ENCODE data around the gene PRRX1.

The PRRX1 gene

DNA sequence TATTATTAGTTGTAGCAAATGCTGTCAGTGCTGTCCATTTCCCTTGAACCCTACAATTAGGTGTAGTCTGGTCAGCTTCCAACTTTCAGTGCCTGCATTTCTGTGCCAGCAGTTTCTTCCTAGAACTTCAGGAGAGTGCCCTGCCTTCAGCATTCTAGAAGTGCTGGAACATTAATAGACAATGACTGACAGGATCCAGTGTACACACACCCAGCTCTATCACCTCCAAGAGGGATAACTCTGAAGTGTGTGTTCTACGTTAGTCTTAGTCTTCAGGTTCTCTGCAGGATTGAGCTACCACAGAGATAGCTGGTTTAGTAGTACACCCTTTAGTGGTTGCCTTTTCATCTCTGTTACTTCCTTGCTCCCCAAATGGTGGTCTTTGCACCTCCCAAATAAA is 61.4 kb downstream of the PRRX1 start:
- DNase-seq, result no peak

DNA sequence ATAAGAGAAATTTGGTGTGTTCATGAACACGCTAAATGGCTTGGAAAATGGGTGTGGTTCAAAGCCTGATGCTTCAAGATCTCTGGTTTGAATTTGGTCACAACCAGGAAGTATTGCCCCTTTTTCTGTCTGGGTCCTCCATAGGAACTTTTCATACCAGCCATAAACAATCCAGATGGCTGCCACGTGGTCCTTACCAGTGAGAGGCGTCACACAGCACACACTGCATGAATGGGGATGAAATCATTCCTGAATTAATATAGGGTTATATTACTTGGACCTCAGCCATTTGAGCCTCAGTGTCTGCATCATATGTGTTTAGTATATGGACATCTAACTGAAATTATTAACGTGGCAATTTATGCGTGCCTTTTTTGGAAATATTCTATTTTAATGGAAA is 64.0 kb downstream of the PRRX1 start:
- DNase-seq, result no peak

DNA sequence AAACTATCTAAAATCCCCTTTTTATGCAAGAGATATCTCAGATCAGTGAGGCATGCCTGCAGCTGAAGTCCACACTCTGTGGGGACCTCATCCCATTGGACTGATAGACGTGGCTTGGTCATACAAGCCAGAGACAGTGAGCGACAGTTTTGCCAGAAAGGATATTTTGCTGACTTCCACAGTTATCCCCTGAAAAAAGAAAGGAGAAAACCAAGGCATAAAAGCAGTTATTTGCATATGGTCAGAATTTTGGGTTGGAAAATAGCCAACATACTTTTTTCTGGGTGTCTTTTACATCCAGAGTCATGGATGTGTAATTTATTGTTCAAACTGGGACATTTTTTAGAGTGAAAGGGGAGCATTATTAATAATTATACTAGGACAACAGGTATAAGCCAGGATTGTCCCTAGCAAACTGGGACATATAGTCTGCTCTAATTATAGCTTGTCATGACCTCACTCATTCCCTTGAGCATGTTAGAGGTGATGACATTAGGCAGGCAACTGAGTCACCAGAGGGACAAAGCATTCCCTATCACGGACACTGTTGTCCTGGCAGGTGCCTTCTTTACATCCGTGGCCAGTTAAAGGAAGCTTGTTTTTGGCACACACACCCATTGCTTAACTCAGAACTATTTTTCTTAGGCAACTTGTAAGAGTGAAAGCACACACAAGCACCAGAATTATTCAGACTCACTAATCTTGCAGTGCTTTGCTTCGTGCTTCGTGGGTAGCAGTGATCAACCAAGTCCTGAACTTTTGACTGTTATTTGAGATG is 65.5 kb downstream of the PRRX1 start:
- DNase-seq, result no peak

DNA sequence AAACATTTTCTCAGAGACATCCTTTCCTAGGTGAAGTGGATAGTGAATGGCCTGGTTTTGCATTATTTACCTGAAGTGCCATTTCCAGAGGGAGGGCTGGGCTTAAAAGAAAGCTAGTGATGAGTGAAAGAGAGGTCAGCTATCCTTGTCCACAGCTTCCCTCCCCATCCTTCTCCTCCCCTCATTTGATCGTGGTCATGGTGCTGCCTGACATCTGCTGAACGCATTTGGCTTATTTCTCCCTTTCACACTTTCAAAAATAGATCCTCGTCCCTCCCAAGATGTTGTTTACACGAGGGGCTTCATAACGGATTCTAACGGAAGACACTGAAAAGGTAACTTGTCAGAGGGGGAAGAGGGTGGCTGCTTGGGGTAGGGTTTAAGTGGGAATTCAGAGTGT is 66.1 kb downstream of the PRRX1 start:
- no peak for DNase-seq

DNA sequence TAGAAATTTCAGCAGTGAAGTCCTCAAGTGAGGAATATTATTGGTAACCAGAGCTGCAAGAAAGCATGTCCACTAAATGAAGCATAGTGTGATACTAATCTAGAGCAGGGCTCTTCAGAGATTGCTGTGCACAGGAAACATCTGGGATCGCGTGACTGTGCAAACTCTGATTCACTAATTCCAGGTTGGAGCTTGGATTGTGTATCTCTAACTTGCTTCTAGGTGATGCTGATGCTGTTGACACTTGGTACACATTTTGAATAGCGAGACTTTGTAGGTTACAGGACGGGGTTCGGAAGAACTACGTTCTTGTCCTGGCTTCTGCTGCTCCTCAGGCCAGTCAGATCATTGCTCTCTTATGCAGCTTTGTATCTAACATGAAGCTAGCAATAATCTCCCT is 66.5 kb downstream of the PRRX1 start:
- DNase-seq, result no peak

DNA sequence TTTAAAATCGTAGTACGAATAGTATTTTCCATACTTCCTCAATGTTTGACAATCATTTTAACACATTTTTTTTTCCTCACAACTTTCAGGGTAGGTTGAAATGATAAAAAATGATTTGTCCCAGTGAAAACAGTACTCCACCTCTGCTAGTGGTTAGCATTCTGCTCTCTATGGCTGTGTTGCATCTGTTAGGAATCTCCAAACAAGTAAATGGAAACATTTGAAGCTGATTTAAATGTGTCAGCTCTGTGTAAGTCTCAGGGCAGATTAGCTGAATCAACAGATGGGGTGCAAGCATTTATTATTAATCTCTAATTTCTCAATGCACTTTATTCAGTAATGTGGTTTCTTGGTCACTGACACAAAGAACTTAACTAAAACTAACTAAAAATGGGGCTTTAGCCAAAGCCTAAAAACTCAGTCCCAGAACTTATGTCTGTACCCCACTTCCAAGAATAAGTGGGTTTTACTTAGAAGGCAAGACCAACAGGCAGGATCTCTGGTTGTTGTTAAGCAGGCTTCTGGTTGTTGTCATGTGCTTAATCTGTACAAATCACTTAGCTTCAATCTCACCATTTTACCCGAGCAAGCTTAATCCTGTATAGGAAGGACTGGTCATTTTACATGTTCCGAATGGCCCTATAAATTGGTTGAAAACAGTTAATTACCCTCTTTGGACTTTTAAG is 67.8 kb downstream of the PRRX1 start:
- no peak for DNase-seq

DNA sequence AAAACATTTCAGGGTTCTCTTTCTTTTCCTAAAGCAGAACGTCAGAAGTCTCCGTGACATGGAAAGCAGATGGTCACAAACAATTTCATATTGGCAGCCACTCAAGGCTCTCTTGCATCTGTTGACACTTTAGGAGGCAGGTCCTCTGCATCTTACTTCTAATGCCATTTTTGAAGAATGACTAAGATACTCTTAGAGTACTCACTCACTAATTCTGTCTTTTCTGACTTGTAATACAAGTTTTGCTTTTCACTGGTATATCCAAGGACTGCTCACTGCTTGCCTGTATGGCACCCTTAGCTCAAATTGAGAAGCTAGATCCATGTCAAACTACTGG is 68.3 kb downstream of the PRRX1 start:
- DNase-seq, result no peak

DNA sequence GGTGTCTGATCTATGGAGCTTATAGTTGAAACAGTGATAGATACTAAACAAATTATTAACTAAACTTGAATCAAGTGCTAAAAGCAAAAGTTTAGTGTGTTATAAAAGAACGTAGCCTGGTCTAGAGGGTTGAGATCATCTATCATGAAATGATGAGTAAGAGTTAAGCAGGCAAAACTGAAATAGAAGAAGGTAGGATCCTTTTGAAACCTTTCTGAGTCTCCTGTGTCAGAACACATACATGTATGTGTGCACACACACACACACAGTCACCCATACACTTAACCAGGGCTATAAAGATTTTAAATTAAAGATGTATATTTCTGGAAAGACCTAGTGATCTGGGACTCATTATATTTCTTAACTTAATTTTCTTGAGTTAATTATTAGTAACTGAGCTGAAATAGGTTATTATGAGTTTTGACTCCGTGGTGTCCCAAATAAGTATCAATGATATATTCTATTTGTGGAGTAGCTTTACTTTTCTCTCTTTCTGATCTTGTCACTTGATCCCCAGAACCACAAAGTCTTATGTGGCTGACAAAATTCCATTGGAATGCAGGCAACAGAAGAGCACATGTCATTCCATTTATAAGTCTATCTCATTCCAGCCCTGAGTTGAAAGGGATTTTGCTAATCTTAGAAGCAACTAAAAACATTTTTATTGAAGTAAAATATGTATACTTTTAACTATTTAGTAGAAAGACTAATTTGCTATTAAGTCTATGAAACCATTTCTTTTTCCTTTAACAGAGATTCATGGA is 70.7 kb downstream of the PRRX1 start:
- DNase-seq, result no peak

DNA sequence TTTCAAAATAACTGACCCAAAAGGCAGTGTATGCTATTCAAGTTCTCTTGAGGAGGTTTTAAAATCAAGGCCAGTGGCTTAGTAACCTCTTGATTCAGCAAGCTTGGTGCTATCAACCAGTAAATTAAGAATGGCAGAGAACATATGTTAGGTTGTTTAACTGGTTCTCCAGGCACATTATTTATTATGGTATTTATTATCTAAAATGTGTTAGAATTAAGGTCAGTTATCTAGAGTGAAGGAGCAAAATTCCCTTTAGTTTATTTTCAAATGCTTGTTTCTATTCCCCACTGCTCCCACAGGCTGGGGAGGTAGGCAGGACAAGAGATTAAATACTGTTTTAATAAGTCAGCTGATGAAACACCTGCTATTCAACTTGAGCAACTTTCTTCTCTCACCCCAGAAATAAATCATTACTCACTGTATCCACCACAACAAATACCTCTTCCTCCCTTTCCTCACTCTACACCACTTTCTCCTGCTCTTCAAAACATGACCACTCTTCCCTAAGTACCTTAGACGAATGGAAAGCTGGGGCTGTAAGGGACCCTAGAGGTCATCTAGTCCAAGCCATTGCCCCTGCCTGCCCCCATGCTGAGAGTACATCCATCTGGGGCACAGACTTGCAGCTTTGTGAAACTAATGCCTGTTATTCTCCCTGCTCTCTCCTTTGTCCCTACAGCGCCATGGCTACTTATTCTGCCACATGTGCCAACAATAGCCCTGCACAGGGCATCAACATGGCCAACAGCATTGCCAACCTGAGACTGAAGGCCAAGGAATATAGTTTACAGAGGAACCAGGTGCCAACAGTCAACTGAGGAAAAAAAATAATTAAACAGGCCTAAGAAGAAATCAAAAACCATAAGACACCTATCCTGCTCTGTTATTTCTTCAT is 71.7 kb downstream of the PRRX1 start:
- DNase-seq, result no peak

DNA sequence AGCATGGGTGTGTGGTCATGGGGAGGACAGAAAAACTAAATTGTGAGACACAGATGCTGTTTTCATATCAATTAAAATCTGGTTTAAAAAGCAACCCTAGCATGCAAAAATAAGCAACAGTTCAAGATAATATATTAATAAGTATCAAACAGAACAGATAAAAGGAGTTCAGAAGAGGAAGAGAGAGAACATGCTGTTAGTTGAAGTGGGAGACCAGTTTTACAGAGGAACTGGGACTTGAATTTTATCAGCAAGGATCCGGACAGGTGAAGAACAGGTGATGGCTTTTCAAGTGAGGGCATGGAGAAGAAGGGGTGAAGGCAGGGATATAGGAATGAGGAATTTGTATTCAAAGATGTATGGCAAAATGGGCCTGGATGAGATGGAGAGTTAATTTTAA is 75.9 kb downstream of the PRRX1 start:
- DNase-seq, result no peak

DNA sequence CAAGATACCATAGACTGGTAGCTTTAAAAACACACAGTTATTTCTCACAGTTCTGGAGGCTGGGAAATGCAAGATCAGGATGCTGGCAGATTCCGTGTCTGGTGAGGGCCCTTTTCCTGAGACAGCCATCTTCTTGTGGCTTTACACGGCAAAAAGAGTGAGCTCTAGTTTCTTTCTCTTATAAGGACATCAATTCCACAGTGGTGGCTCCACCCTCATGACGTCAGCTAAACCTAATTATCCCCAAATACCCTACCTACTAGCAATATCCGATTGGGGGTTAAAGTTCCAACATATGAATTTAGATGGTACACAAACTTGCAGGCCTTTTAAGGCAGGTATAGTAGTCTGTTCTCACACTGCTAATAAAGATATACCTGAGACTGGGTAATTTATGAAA is 77.7 kb downstream of the PRRX1 start:
- DNase-seq, result no peak

DNA sequence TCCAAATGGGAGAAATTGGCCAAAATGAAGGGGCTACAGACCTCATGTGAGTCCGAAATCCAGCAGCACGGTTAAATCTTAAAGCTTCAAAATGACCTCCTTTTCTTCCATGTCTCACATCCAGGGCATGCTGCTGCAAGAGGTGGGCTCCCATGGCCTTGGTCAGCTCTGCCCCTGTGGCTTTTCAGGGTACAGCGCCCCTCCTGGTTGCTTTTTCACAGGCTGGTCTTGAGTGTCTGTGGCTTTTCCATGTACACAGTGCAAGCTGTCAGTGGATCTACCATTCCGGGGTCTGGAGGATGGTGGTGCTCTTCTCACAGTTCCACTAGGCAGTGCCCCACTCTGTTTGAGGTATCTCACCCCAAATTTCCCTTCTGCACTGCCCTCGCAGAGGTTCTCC is 78.7 kb downstream of the PRRX1 start:
- DNase-seq, result no peak

DNA sequence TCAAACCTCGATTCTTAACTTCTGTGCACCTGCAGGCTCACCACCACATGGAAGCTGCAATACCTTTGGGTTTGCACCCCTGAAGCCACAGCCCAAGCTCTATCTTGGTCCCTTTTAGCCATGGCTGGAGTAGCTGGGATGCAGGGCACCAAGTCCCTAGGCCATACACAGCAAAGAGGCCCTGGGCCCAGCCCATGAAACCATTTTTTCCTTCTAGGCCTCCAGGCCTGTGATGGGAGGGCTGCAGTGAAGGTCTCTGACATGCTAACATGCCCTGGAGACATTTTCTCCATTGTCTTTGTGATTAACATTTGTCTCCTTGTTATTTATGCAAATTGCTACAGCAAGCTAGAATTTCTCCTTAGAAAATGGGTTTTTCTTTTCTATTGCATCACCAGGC is 79.2 kb downstream of the PRRX1 start:
- no peak for DNase-seq

DNA sequence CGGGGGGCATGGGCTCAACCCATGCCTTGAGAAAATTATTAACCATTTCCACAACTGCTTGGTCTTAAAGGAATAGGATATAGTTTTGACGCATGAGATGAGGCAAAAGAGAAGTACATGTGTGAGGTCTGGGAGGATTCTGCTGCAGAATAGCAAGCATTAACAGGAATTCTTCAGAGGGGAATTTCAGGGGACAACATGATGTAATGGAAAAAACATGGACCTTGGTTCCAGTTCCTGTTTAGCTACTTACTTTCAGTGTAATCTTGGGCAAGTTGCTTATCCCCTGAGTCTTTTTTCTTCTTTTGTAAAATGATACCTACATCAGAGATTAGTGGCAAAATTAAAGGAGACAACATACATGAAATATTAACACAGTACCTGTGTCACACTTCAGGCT is 85.6 kb downstream of the PRRX1 start:
- no peak for DNase-seq

DNA sequence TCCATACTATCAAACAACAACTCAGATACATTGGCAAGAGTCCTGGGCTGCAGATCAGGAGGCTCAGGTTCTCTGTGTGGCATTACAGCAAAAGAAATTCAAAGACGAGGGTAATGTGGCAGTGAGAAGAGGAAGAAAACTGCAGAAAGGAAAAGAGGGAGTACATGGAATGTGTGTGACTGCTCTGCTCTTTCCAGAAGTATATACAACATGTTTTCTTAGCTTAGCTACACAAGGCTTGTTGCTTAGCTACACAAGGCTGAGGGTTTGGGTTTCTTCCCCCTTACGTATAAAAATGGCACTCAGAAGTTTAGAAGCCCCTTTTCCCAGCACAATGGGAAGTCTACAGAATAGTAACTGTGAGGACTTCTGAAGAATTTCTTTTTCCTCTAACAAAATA is 86.0 kb downstream of the PRRX1 start:
- DNase-seq, result no peak

DNA sequence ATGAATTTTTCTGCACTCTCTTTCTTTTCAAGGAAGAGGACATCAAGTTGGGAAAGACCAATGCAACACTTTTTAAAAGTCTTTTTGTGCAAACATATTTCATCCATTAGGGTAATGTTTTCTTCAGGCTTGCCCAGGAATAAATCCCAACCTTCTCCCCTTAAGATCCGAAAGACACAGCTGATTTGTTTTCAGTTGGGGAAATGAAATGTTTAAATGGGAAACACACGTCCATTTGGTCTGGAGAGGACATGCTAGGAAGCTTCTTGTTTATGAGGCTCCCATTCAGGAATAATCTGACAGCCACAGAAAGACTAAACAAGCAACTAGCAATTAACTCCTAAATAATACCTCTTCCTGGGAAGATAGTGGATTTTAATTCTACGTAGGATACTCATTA is 91.9 kb downstream of the PRRX1 start:
- DNase-seq, result no peak

DNA sequence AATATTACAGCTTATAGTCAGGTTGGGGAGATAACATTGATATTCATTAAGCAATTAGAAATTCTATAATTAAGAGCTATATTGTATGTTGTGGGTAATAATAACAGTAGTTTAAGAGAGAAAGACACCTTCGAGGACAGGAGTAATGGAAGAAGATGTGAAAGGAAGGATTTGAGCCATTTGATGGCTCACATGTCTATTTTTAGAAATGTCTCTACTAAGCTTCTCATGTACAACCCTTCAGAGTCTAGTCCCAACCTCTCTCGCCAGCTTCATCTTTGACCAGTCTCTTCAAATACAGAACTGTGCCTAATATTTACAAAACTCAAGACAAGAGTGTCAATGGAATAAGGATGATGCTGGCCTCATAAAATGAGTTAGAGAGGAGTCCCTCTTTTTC is 95.1 kb downstream of the PRRX1 start:
- DNase-seq, result no peak

DNA sequence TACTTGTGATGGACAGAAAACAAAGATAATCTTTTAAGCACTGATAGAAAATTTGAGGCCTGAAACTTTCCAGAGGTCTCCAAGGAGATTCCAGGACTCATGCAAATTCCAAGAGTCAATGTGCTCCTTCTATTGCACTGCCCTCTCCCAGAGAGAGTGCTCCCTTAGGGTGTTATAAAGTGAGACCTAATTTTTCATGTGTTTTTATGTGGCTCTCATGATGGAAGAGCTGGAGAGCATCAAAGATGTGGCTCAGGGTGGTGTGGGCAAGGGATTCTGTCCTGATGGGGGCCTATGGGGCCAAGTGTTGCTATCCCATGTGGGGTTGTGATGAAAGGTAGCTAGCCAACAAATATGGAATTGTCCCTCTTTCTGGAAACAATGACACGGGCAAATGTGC is 101.3 kb downstream of the PRRX1 start:
- DNase-seq, result no peak

DNA sequence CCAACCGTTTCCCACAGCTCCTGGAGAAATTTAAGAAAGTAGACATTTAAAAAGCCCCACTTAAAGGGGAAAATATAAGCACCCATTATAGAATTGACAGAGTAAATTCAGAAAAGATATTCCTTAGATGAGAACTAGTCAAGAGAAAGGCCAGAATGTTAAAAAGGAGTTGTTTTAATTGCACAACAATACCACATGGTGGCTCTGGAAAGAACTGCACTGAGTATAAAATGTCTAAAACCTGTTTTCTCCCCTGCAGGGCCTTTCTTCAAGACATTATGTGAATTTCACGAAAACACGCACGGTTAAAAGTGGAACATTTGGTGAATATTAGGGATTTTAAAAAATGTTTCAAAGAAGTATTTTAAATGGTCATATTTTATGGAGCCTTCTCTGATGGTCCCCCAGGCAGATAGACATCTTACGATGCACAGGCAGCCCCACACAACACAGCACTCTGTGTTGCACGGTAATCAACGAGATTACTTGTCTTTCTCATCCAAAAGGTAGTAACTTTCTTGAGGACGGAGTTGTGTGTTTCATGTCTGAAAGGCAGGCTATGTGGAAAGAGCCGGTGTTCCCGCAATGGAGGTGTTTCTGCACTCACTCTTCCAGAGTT is 101.9 kb downstream of the PRRX1 start:
- DNase-seq, result no peak

DNA sequence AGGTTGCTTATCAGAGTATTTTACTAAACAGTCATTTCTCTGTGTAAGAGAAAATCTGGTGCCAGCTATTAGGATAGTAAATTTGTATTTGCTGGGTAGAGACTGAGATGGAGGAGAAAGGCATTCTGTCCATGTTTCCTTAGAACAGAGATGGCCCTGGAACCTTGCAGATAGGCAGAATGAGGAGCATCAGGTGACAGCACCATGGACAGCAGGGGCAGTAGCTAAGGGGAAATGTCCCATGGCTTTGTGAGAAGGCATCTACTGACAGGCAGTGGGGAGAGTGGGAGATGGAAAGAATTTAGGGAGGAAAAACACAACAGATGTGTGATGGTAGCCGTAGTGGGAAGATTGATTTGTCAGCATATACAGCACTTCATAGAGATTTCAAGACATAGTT is 105.0 kb downstream of the PRRX1 start:
- DNase-seq, result no peak

DNA sequence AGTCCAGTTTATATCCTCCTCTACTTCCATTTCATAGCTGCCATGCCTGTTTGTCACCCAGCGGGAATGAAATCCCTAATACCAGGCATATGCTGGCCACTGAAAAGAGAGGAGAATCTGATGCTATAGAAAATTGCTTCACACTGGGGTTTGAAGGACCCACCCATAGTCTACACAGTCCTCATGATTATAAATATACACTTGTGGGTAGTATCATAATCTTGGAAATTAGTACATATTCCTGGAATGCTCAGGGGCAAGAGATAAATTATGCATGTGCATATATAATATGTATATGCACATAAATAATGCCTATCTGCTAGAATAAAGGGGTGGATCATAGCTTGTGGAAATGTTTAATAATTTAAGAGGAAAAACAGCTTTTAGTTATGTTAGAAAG is 105.8 kb downstream of the PRRX1 start:
- DNase-seq, result no peak

DNA sequence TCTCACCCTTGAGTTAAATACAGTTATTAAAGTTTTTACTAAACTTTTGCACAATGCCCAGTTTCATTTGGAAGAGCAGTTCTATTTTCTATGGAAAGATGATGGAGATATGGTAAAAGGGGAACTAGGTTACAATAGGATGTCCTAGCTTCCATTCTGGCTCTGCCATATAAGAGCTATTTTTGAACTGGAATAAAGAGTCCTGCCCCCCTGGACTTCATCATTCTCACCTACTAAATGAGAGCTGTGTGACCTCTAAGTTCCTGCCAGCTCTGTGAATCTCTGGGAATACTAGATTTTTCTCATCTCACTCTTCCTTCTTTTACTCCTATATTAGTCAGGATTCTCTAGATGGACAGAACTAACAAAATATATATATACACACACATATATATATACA is 106.3 kb downstream of the PRRX1 start:
- no peak for DNase-seq

DNA sequence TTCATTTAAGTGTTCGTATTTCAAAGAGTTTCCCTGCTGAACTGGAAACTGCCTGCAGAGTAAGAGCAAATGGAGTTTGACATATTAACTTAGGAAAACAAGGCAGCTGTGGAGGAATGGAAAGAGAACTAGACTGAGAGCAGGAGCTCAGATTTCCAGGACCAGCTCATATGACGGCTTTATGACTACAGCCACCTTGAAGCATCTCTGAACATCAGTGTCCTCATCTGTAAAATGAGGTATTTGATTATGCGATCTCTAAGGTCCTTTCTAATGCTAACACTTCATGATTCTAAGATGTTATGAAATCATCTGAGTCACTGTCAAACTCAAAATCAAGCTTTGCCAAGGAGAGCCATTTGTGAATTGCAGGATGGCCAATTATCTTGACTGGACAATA is 112.3 kb downstream of the PRRX1 start:
- DNase-seq, result no peak

Measured in KG1 (cell line).